Lung (tissue), 16 donors: ENCODE results near the gene TMEM150C. TPM values are rescaled to one million over a fixed set of nuclear protein-coding genes. Genes with fewer than 3 reads are reported as not detected.

ENCODE experiments used
- ATAC-seq: fragments of 200-7000 bp; cut with Tn5 transposase; one replicate; pipeline ENCODE4 v1.9.1; 2020; ENCODE audit warnings: moderate number of reproducible peaks; ENCODE audit not compliant: insufficient read depth, low FRiP score
- DNase-seq, 3 donors: peaks; one replicate each; pipeline ENCODE4 v3.0.0-alpha.2; 2013 to 2017
- H3K27ac ChIP-seq, 2 donors: one replicate each; pipeline ENCODE4 v1.5.1; 2013; ENCODE audit warnings: mild to moderate bottlenecking in 2 of 2, moderate library complexity in 2 of 2, control low read depth in 1 of 2, inconsistent platforms in 1 of 2, low read depth in 1 of 2, low read length in 1 of 2
- H3K27me3 ChIP-seq, 3 donors: one replicate each; pipeline ENCODE4 v1.5.1; 2013; ENCODE audit warnings: low read length in 2 of 3; ENCODE audit not compliant: control insufficient read depth in 3 of 3, insufficient read depth in 3 of 3
- H3K36me3 ChIP-seq, 4 donors: one replicate each; pipeline ENCODE4 v1.5.1; 2013; ENCODE audit warnings: low read length in 4 of 4, mild to moderate bottlenecking in 1 of 4, moderate library complexity in 1 of 4; ENCODE audit not compliant: control insufficient read depth in 4 of 4, insufficient read depth in 4 of 4
- H3K4me1 ChIP-seq, 5 donors: one replicate each; pipeline ENCODE4 v1.5.1; 2013; ENCODE audit warnings: low read length in 5 of 5, mild to moderate bottlenecking in 2 of 5, moderate library complexity in 1 of 5; ENCODE audit not compliant: control insufficient read depth in 5 of 5, insufficient read depth in 5 of 5
- H3K4me3 ChIP-seq: one replicate; pipeline ENCODE4 v1.5.1; 2013; ENCODE audit warnings: mild to moderate bottlenecking, control low read depth, moderate library complexity
- H3K9ac ChIP-seq, 2 donors: one replicate each; pipeline ENCODE4 v1.5.1; 2013; ENCODE audit warnings: low read length in 2 of 2, control low read depth in 1 of 2; ENCODE audit not compliant: insufficient read depth in 1 of 2
- H3K9me3 ChIP-seq, 4 donors: one replicate each; pipeline ENCODE4 v1.5.1; 2013; ENCODE audit warnings: low read length in 3 of 4, mild to moderate bottlenecking in 1 of 4, moderate library complexity in 1 of 4; ENCODE audit not compliant: control insufficient read depth in 4 of 4, insufficient read depth in 3 of 4
- CTCF ChIP-seq: IDR thresholded peaks from 2 replicates; pipeline ENCODE4 v1.5.1; 2012; ENCODE audit warnings: mild to moderate bottlenecking; ENCODE audit errors: control extremely low read depth, extremely low read depth
- WGBS, 2 donors: extraction: QIAGEN DNeasy Blood & Tissue Kit; methylation state at CpG; one replicate each; pipeline ENCODE4 v1.1.7; 2013; 5-methylcytosine and 5-hydroxymethylcytosine counted together
- long read RNA-seq, 5 donors: transcript quantifications; one replicate each; lab custom pipeline, GENCODE V29; 2026
- polyA plus RNA-seq, 2 donors: library from polyadenylated mRNA; stranded (reverse); fragments of 200-250 nt; gene quantifications; one replicate each; pipeline ENCODE4 v1.2.1, GENCODE V29; 2013
- total RNA-seq, 2 donors: library from RNA; depleted of rRNA in 1 of 2; stranded (reverse); fragments of >200 nt in 1 of 2; gene quantifications; one replicate each; pipeline ENCODE4 v1.2.1, GENCODE V29; 2014 to 2021
- donor health status: control.
- donor health status: control.
- donor health status: Bipolar disorder and iron deficiency.
- donor health status: healthy.
- donor health status: DM: yes; HTN: yes; CAD: no.

The TMEM150C gene
- total RNA-seq (10 to 100 TPM in 1 of 2 donors, 1 to 10 TPM in 1; 5.4 to 10.4 TPM), polyA plus RNA-seq (1 to 10 TPM; 2.5 to 2.9 TPM)
- long read RNA-seq, donor 1, transcript TMEM150C-201 (8 exons, 1,990 nt), result major isoform, 5 of 5 reads
- long read RNA-seq, donor 1, partial matches to known transcripts, result 0 of 5 reads
- long read RNA-seq, donor 1, other reads (novel, unspliced or antisense), result 0 of 5 reads
- long read RNA-seq, donor 2, partial matches to known transcripts, result 0 of 2 reads
- long read RNA-seq, donor 2, other reads (novel, unspliced or antisense), result 0 of 2 reads
- long read RNA-seq, donor 3, partial matches to known transcripts, result 0 of 2 reads
- long read RNA-seq, donor 3, other reads (novel, unspliced or antisense), result 0 of 2 reads
- long read RNA-seq, donor 4, result 0 reads
- long read RNA-seq, donor 5, partial matches to known transcripts, result 0 of 5 reads
- long read RNA-seq, donor 5, other reads (novel, unspliced or antisense), result 0 of 5 reads

- no peaks in the 10 kb centered on the region for H3K36me3 ChIP-seq
- H3K27ac ChIP-seq, result no peak within 1 kb of the TSS
- TF ChIP-seq CTCF, result no peak
- H3K27me3 ChIP-seq, result no peaks in the 10 kb centered on the region
- H3K4me1 ChIP-seq, result peaks cover 0 to 17% (median 4%) of the 10 kb centered on the region in 5 donors
- DNase-seq (peak; percentile 50 to 56 (median 53)), ATAC-seq (peak; percentile 30)
- no peaks in the 10 kb centered on the region for H3K9me3 ChIP-seq
- peak within 1 kb of the TSS in 1 of 2 donors; percentile 78 for H3K9ac ChIP-seq
- peak within 1 kb of the TSS; percentile 83 for H3K4me3 ChIP-seq
- WGBS, 2 donors, result 3 to 13% methylated on average over 20 to 62 of the region's 62 CpGs
These were observed at the start of gene TMEM150C for GRCh38 chr4:82561786-82562563. TMEM150C (minus strand) TSS chr4:82561988; CDS start chr4:82504657, 57,331 bp downstream.

GRCh38 chr4:82611527-82611926, 49.7 kb upstream of the TMEM150C start:
- WGBS, 2 donors, result 89 to 96% methylated on average over 4 of the region's 4 CpGs
- Histone ChIP-seq H3K27ac (no peak overlapping the region), H3K27me3 (no peaks in the 10 kb centered on the region), H3K4me3 (no peak overlapping the region), H3K9me3 (no peaks in the 10 kb centered on the region), H3K4me1 (no peaks in the 10 kb centered on the region), H3K36me3 (no peaks in the 10 kb centered on the region), H3K9ac (no peak overlapping the region)
- TF ChIP-seq CTCF, result no peak
- ATAC-seq (no peak), DNase-seq (no peak)

GRCh38 chr4:82610041-82610440, 48.3 kb upstream of the TMEM150C start:
- TF ChIP-seq CTCF, result no peak
- 86 to 88% methylated on average over 2 of the region's 2 CpGs for WGBS, 2 donors
- Histone ChIP-seq H3K9me3 (no peaks in the 10 kb centered on the region), H3K36me3 (no peaks in the 10 kb centered on the region), H3K9ac (no peak overlapping the region), H3K4me3 (no peak overlapping the region), H3K27me3 (no peaks in the 10 kb centered on the region), H3K4me1 (no peaks in the 10 kb centered on the region), H3K27ac (no peak overlapping the region)
- ATAC-seq (no peak), DNase-seq (no peak)
